8988T (cell line): ENCODE data around the gene SLC1A7.

Experiments used
- DNase-seq: peaks from one replicate; pipeline ENCODE4 v3.0.0; 2011

The SLC1A7 gene

DNA sequence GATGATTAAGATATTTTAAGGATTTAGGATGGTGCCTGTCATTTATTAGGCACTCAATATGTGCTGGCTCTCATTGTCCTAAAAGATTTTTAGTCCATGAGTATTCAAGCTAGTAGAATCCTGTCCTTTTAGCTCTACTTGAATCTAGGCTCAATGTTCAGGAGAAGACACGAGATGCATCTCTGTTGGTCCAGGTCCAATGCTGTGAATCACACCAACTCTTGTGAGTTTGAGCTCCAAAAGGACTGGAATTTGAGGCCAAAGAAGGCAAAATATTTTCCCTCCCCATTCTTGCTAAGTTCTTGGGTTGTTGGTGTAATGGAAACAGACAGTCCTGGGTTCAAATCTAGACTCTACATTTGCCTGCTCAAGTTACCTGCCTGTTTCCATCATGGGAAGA is 81.9 kb downstream of the SLC1A7 start:
- DNase-seq = no peak

DNA sequence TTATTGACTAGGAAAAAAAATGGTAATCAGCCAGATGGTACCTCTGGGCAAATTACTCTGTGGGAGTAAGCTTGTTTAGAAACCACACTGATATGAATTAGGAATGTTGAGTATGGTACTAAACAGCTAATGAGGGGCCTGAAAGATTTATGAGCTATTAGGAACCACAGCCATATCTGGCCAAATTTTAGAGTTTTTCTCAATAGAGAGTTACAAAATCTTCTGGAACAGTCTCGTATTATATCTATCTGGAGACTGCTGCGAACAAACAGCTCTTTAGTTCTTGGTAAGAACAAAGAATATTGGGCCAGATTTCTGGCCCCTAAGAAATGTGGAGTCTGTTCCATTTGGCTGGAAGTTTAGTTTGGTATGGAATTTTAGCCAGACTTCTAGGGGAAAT is 85.3 kb downstream of the SLC1A7 start:
- DNase-seq = no peak

DNA sequence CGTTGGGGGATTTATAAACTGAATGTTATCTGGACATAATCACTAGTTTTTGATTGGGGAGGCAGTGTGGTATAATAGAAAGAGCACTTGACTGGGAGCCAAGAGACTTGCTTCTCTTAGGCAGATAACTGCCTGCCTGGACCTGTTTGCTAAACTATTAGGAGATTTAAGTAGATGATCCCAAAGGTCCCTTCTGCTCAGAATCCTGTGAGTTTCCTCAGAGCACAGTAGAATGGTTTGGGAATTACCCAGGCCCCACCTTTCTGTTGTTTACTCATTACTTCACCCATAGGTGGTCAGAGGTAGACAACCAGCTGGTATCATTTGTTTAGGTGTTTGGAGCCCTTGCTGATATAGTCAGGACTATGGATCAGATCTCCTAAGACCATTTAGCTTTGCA is 90.8 kb downstream of the SLC1A7 start:
- no peak for DNase-seq

DNA sequence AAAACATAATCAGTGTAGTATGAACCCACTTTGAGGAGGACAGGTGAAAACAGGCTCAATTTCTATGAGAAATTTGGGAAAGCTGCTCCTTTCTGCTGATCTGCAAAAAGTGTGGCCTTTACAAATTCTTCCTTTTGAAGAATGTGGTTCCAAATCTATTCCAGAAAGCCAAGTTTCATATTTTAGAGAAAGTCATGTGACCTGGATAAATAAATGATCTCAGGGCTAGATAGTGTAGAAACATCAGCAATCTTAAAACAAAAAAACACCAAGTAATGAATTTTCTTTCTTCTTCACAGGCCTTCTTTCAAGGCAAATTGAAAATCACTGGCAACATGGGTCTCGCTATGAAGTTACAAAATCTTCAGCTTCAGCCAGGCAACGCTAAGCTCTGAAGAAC is 92.1 kb downstream of the SLC1A7 start:
- no peak for DNase-seq

DNA sequence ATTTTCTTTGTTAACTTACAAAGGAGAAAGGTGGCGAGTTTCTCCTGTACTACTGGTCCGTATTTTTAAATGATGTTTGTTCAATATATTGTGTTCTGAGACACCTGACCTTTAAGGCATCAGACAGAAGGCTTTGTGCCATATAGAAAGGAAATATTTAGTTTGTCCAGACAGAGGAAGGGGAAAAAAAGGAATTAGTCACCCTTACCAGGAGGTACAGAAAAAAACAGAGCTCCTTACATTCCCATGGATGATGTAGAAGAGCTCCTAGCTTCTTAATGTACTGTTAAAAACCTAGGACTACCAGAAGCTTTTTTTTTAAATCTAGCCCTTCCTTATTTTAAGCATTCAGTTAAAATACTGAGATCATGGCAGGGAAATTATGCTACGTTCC is 92.9 kb downstream of the SLC1A7 start:
- no peak for DNase-seq

DNA sequence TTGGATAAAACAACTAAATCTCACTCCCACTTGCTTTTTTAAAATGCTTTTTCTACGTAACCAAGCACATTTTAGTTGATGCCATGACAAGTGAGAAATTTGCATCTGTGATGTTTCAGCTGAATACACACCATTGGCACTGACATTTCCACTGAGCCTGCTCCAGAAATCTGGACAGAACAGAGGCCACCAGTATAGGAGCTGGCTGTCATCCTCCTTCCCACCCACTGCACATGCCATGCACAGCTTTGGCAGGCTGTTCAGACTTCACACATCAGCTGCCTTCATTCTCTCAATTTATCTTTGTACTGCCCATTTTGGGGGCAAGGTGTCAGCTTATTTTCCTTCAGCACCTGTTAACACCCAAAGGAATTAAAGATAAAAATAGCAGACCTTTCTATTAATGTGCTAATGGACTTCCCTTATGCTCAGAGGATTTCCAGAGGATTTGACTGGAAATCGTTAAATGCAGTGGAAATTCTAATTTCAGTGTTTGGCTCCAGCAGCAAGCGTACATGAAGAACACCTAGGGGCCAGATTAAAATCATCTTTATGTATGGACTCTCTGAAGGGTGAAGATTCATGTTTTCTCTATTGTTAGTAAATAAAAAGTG is 93.4 kb downstream of the SLC1A7 start:
- DNase-seq = no peak

DNA sequence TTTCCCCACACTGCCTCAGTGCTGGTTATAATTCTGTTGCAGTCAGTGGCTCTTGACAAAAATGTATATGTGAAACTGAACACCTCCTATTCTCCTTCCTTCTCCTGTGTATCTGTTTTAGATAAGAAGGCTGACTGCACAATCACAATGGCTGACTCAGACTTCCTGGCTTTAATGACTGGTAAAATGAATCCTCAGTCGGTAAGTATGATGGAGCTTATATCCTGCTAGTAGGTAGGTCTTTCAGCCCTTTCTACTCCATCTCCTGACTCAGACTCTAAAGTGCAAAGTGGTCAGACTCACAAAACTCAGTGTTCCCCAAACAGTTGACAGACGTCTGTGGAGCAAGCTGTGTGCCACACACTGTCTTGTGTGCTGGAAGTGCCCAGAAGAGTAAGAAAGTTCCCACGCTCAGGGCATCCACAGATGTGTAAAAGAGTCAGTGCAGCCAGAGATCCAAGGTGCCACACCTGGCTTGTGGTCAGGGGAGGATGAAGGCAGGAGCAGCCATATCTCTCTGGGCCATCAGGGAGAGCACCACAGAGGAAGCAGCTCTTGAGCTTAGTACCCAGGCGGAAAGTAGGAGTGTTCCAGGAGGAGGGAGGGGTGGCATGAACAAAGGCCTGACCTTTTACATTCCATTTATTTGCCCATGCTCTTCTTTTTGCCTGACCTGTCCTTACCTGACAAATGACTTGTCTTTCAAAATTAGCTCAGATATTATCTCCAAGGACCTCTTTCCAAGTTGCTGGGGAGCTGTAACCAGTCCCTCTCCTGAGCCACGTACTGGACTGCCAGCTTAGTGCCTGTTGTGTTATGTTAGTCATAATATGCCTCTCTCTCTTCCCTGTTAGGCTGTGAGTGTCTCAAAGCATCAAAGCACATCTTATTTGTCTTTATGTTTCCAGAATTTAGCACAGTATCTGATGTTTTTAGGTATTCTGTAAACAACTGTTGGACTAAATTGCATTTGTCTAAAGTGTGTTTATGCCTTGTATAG is 94.4 kb downstream of the SLC1A7 start:
- no peak for DNase-seq

DNA sequence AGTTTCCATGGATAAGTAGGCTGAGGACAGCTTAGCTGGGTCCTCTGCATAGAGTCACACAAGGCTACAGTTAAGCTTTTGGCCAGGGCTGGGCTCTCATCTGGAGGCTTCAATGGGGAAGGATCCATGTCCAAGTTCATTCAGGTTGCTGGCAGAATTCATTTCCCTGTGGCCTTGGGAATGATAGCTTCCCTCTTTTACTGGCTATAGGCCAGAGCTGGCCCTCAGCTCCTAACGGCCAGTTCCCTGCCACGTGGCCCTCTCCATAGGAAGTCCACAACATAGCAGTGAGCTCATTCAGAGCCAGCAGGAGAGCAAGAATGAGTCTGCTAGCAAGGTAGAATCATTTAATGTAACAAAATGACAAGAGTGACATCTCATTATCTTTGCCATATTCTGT is 95.5 kb downstream of the SLC1A7 start:
- DNase-seq = no peak

DNA sequence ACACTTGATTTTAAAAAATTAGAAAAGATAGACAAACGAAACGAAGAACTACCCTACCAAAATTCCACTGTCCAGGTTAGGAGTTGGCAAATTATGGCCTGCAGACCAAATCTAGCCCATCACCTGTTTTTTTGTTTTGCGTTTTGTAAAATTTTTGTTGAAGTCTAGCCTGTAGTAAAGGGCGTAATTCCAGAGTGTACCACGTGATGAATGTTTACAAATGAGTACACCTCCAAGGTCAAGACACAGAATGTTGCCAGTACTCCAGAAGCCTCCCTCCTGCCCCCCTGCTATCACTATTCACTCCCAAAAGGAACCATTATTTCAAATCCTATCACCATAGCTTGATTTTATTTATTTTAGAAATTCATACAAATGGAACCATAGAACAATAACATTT is 97.5 kb downstream of the SLC1A7 start:
- no peak for DNase-seq

DNA sequence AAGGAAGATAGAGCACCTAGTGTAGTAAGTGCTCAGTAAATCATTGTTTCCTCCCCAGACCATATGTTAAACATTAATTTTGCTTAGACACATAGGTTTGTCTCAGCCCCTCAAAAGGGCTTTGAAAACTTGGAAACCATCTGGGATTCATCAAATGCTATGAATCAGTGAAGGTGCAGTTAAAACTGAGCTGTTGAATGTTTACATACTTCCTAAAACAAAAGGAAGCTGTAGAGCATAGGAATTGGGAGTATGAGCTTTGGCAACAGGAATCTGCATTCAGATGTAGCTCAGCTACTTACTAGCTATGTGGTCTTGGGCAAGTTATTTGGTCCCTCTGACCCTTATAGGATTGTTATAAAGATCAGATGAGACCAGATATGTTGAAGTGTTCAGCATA is 99.2 kb downstream of the SLC1A7 start:
- DNase-seq = no peak

DNA sequence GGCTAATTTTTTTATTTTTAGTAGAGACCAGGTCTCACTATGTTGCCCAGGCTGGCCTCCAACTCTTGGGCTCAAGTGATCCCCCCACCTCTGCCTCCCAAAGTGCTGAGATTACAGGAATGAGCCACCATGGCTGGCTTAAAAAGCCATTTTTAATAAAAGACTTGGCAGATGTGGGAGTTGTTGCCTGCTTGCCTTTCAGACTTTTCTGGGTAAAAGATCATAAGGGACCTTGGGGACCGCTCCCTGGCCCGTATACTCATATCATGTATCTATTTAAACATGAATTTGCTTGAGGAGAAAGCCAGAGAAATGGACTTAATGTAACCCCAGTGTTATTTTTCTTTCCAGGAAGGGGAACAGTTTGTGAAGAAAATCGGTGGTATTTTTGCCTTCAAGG is 103.9 kb downstream of the SLC1A7 start:
- DNase-seq = no peak
